NCI-H128 (cell line): ENCODE data around the gene DDX42.
"Not testable (repeated sequence)": the region's sequence is repeated elsewhere in the genome, so short reads cannot be mapped to it uniquely, and the experiment has no call there.

Source experiments
- DNase-seq: peaks from one replicate; lab custom pipeline; 2025; ENCODE audit not compliant: unreplicated experiment; lab: John Stamatoyannopoulos, UW

DDX42 gene

GRCh38 chr17:63866625-63867024, 92.7 kb downstream of the DDX42 start:
- DNase-seq = not testable (repeated sequence)
